GM12865 (cell line): ENCODE data around the gene INHA.
A peak's percentile ranks its signal among the peaks of the same experiment; 100 is the strongest.

Source experiments
- DNase-seq: peaks from one replicate; pipeline ENCODE4 v3.0.0; 2010; ENCODE audit warnings: low read depth
- H3K4me3 ChIP-seq: 2 replicates; pipeline ENCODE4 v1.5.1; 2011; ENCODE audit warnings: mild to moderate bottlenecking, low read depth, low read length, control low read depth
- CTCF ChIP-seq: IDR thresholded peaks from 2 replicates; pipeline ENCODE4 v1.5.1; 2011; ENCODE audit warnings: low read length, control low read depth, low read depth, inconsistent platforms; ENCODE audit not compliant: insufficient read depth; ENCODE audit errors: missing control alignments

INHA gene

GRCh38 chr2:219595256-219595655 is 23.1 kb downstream of the INHA start:
- DNase-seq = no peak
- no peak overlapping the region for H3K4me3 ChIP-seq
- TF ChIP-seq CTCF = no peak

GRCh38 chr2:219596954-219597551 is 24.9 kb downstream of the INHA start:
- no peak for DNase-seq
- no peak for TF ChIP-seq CTCF
- peak overlapping the region; percentile 81 for H3K4me3 ChIP-seq

GRCh38 chr2:219597552-219598307 is 25.6 kb downstream of the INHA start, which contains the start of gene STK11IP:
Gene STK11IP, plus strand, starts transcription at chr2:219597857. Its CDS starts 263 bp downstream, at chr2:219598120.
- peak within 1 kb of the TSS; percentile 81 for H3K4me3 ChIP-seq
- no peak for TF ChIP-seq CTCF
- peak; percentile 96 for DNase-seq

- DNase-seq = no peak
Observed at GRCh38 chr2:219598308-219599078, 26.4 kb downstream of the INHA start.

GRCh38 chr2:219603771-219604170 is 31.7 kb downstream of the INHA start:
- no peak for DNase-seq
- TF ChIP-seq CTCF = no peak
- no peak overlapping the region for H3K4me3 ChIP-seq

More at GRCh38 chr2:219598308-219599078, 26.4 kb downstream of the INHA start:
- no peak for TF ChIP-seq CTCF
- peak overlapping the region; percentile 81 for H3K4me3 ChIP-seq

- no peak for TF ChIP-seq CTCF
- H3K4me3 ChIP-seq = no peak overlapping the region
- DNase-seq = no peak
Observed at GRCh38 chr2:219605607-219605954, 33.5 kb downstream of the INHA start.
